22Rv1 (cell line): ENCODE results near the gene LETM1.
A peak's percentile ranks its signal among the peaks of the same experiment; 100 is the strongest.

Experiments used
- H3K27ac ChIP-seq: fragments of 450-650 bp; 2 replicates; pipeline ENCODE4 v1.5.1; 2017
- ZFX ChIP-seq: fragments of 450-650 bp; IDR thresholded peaks from 2 replicates; pipeline ENCODE4 v1.6.1; 2017; ENCODE audit warnings: antibody characterized with exemption, borderline replicate concordance
- TF ChIP-seq, protein P1 (sequence below): fragments of 450-650 bp; IDR thresholded peaks from 2 replicates; pipeline ENCODE4 v1.5.1; 2017; ENCODE audit warnings: mild to moderate bottlenecking

LETM1 gene

DNA sequence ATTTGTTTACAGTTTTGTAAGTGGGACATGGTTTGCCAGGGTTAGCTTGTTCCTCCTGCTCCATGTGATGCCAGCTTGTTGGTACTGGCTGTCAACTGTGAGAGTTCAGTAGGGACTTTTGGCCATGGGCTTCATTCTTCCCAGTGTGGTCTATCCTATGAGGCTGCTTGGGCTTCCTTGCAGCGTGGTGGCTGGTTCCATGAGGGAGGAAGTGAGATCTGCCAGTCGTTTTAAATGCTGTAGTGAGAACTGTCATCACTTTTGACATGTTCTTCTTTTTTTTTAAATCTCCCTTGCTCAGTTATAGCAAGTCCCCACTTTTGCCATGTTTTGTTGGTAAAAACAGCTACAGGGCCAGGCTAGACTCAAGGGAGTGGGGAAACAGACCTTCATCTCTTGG, 31.1 kb upstream of the LETM1 start:
- TF ChIP-seq, protein P1, sequence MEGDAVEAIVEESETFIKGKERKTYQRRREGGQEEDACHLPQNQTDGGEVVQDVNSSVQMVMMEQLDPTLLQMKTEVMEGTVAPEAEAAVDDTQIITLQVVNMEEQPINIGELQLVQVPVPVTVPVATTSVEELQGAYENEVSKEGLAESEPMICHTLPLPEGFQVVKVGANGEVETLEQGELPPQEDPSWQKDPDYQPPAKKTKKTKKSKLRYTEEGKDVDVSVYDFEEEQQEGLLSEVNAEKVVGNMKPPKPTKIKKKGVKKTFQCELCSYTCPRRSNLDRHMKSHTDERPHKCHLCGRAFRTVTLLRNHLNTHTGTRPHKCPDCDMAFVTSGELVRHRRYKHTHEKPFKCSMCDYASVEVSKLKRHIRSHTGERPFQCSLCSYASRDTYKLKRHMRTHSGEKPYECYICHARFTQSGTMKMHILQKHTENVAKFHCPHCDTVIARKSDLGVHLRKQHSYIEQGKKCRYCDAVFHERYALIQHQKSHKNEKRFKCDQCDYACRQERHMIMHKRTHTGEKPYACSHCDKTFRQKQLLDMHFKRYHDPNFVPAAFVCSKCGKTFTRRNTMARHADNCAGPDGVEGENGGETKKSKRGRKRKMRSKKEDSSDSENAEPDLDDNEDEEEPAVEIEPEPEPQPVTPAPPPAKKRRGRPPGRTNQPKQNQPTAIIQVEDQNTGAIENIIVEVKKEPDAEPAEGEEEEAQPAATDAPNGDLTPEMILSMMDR, result no peak
- TF ChIP-seq ZFX, result no peak
- H3K27ac ChIP-seq, result 0 out of 2 replicates have a peak overlapping the region, but pooled peaks have one; percentile 7

DNA sequence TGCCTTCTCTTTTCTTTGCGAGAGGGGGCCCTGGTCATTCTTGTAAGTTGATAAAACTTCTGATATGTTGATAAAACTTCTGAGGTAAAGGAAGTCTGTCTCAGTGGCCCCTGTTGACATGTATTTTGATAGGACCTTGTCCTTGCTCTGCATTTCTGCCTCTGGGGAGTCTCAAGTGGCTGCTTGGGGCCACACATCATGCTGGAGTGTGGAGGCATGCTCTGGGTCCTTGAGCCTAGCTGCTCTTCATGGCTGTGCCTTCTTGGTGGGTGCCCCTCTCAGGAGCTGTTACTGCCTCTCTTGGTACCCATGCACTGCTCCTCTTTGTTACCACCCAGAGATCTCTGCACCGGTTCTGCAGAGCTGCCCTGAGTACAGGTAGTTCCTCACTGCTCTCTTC, 29.5 kb upstream of the LETM1 start:
- no peak for TF ChIP-seq ZFX
- TF ChIP-seq, protein P1, result no peak
- H3K27ac ChIP-seq, result no peak overlapping the region

DNA sequence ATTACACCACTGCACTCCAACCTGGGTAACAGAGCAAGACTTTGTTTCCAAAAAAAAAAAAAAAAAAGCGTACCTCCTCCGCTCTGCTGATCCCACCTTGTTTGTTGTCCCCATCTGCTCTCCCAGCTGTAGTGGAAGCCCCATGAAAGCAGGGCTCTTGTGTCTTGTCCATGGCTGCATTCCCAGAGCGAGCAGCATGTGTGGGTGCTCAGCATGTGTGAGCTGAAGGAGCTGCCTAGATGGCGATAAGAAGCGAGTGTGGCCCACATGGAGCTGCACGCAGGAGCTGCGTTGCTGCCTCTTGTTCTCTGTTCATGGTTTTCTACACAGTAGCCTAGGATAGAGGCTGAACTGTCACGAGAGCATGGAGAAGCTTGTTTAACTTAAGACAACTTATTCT, 27.6 kb upstream of the LETM1 start:
- TF ChIP-seq, protein P1, result no peak
- no peak for TF ChIP-seq ZFX
- no peak overlapping the region for H3K27ac ChIP-seq

DNA sequence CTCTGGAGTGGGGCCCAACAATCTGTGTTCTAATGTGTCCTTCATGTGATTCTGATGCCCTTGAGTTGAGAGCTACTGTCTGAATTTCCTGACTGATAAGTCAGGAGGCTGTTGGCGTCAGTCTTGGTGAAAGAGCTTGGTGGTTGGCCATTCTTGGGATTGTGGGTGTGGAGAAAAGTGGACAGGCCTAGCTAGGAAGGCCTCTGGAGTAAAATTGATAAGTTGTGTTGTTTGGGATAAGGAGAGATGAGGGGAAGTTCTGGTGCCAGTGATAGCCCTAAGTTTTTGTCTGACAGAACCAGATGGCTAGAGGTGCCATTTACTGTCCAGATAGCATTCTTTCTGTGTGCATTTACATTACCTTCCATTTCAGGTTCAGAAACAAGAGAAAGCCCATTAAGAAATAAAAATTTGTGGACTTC, 26.9 kb upstream of the LETM1 start:
- no peak for TF ChIP-seq ZFX
- TF ChIP-seq, protein P1, result no peak

DNA sequence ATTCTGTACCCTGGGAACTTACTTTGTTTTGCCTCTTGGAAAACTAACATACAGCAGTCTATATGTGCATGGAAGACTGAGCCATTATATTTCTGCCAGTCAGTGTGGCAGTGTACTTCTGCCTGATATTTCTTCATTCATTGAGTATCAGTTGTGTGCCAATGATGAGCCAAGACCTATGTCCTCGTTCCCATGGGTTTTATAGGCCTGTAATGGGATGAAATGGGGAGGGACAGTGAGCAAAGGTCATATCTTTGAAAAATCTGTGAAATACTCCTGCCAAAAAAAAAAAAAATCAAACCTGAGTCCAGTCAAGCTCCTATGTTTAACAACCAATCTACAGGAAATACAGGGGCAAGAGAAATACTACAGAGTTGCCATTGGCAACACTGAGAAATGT, 24.4 kb upstream of the LETM1 start:
- peak overlapping the region; percentile 32; the same call in 1 of the 2 replicates for H3K27ac ChIP-seq
- TF ChIP-seq, protein P1, result no peak
- TF ChIP-seq ZFX, result no peak

More for the DNA sequence above, 26.9 kb upstream of the LETM1 start:
- H3K27ac ChIP-seq, result no peak overlapping the region

DNA sequence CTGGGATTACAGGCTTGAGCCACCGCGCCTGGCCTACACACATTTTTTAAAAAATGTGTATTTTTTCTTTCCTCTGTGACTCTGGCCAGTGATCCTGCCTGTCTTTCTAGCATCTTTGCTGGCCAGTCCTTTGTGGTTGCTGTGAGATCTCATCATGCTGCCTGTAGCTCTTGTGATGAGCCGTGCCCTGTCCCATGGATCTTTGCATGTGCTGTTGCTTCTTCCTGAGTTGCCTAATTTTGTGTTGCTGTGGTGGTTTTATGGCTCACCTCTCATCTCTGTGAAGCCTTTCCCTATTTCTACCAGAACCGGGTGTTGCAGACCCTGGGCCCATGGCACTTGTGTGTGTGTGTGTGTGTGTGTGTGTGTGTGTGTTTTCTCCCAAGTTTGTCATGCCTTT, 23.5 kb upstream of the LETM1 start:
- TF ChIP-seq, protein P1, result no peak
- TF ChIP-seq ZFX, result no peak
- peak overlapping the region; percentile 32; the same call in 1 of the 2 replicates for H3K27ac ChIP-seq

DNA sequence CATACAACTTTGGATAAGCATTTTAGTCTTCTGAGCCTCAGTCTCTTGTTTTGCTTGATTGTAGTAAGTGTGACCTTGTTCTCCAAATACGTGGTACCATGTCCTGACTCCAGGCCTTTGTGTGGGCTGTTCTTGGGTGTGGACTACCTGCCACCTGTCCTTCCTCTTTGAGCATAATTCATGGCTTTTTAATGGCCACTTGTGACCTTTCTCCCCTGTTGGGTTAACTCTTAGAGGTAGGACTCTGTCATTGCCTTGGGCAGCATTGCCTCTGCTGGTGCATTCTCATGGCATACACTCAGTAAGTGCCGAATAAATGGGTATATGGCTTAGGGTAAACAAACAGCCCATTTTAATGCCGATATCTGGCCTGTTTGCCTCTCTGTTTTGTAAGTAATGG, 18.2 kb upstream of the LETM1 start:
- peak overlapping the region; percentile 100 for H3K27ac ChIP-seq
- TF ChIP-seq ZFX, result no peak
- TF ChIP-seq, protein P1, result no peak
